Measurements from ENCODE around the gene SYNM. TPM values are rescaled to one million over a fixed set of nuclear protein-coding genes. Genes with fewer than 3 reads are reported as not detected.
"Not testable (repeated sequence)": the region's sequence is repeated elsewhere in the genome, so short reads cannot be mapped to it uniquely, and the experiment has no call there.

Gene SYNM
- total RNA-seq, 1 donor from 2014 or later, result 3.8 TPM

DNA sequence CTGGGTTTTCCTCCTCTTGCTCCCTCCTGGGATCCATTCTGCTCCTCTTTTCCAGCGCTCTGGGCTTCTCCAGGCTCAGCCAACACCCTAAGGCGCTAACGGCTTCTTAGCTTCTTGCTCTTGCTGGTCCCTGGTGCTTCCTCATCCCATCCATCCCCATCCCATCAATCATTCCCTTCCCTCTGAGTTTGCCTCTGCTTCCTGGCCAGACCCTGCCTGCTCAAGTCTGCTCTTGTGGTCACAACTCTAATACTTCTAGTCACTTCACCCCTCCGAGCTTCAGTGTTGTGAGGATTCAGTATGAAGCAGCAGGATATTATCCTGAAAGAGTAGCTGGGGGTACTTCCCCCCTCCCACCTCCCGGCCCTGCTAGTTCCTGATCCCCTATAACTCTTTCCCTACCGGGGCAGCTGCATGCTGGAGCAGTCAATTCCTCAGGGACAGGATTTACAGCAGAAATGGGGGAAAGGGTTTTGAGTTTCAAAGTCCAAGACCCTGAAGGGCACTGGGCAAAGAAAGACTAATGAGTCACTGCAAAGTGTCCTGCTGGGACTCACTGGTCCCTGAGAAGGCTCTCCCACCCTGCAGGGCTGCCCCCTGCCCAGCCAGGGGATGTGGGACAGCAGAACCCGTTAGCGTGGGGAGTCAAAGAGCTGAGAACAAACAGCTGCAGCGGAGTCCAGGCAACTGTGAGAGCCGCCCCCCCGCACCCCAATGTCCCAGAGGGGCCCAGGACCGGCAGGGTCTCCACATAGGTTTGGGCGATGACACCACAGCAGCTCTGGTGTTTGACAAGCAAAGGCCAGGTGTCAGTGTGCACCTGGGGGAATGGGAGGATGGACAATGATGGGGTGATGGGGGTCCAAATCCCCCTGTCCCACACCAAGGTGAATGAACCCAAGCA lies 2.3 kb upstream of the SYNM start:
- peak; percentile 39 for DNase-seq (ENCODE audit: low spot score)
- ATAC-seq, result no peak

DNA sequence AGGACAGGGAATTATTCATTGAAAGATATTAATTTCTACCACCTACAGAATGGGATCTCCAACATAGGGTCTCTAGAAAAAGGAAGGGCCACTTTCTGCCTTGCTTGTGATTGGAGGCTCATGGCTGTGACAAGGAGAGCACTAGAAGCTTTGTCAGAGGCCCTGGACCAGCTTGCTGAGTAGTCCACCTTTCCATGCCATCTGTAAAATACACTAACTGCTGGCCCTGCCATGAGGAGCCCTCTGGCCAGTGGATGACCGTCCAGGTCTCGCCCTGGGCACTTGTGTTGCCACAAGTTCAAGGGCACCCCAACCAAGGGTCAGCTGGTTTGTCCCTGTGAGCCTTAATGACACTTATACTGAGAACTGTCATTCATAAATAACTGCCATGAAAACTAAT lies 1.6 kb upstream of the SYNM start:
- ATAC-seq, result no peak

GRCh38 chr15:99105514-99106341 lies 848 bp downstream of the SYNM start:
- DNase-seq (ENCODE audit: low spot score) (peak; percentile 58), ATAC-seq (peak; percentile 42)

More for the DNA sequence above, 1.6 kb upstream of the SYNM start:
- peak; percentile 31 for DNase-seq (ENCODE audit: low spot score)

- ATAC-seq (peak; percentile 23), DNase-seq (ENCODE audit: low spot score) (peak; percentile 53)
Observed at GRCh38 chr15:99106417-99107220, 1.7 kb downstream of the SYNM start.

- ATAC-seq (no peak), DNase-seq (ENCODE audit: low spot score) (no peak)
Observed at GRCh38 chr15:99108993-99109392, 4.1 kb downstream of the SYNM start.

DNA sequence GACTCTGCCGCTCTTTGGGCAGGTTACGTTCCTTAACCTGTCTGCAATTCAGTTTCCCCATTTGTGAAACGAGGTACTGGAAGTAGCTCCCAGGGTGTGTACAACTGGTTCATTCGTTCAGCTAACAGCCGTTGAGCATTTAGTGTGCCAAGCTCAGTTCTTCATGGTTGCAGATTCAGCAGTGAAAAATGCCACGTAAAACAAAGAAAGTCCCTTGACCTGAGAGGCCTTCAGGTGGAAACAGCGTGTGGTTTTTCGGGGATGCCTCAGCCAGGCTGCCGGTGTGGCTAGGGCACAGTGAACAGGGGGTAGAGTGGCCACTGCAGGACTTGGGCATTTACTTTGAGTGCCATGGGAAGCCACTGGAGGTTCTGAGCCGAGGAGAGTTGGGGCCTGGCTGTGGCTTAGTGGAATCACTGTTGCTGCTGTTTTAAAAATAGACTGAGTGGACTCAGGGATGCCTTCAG lies 4.7 kb downstream of the SYNM start:
- DNase-seq (ENCODE audit: low spot score) (no peak), ATAC-seq (no peak)

- ATAC-seq, result no peak
- DNase-seq (ENCODE audit: low spot score), result no peak
Observed at GRCh38 chr15:99110093-99110492, 5.2 kb downstream of the SYNM start.

DNA sequence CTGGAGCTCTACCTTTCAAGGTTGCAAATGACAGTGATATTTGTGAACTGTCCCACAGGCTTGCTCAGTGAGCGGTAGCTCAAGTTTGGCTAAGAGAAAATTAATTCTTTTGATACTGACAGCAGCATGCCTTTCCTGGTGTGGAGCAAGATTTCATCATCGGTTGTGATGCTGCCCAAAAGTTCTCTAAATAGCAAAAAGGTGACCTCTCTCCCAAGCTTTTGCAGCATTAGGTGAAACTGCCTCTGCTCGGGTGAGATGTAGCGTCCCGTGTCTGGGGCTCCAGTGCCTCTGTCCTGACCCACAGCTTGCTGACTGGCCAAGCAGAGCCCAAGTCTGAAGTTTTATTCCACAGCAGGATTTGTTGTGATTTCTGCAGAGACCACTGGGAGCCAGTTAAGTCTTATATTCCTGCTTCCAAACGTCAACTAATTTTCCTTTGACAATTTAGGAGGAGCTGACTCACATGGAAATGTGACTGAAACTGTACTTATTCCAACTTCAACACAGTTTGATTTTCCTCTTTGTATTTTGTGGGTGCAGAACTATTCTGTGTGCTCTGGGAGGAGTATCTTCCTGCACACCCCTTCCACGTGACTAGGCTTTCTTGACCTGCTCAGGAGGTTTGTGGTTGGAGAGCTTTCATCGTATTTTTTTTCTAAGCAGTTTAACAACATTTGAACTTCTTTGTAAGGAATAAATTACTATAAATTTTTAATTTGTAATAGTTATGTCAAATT lies 5.9 kb downstream of the SYNM start:
- no peak for DNase-seq (ENCODE audit: low spot score)
- ATAC-seq, result peak; percentile 57

GRCh38 chr15:99111641-99112040 lies 6.8 kb downstream of the SYNM start:
- ATAC-seq; DNase-seq (ENCODE audit: low spot score): not testable (repeated sequence)

DNA sequence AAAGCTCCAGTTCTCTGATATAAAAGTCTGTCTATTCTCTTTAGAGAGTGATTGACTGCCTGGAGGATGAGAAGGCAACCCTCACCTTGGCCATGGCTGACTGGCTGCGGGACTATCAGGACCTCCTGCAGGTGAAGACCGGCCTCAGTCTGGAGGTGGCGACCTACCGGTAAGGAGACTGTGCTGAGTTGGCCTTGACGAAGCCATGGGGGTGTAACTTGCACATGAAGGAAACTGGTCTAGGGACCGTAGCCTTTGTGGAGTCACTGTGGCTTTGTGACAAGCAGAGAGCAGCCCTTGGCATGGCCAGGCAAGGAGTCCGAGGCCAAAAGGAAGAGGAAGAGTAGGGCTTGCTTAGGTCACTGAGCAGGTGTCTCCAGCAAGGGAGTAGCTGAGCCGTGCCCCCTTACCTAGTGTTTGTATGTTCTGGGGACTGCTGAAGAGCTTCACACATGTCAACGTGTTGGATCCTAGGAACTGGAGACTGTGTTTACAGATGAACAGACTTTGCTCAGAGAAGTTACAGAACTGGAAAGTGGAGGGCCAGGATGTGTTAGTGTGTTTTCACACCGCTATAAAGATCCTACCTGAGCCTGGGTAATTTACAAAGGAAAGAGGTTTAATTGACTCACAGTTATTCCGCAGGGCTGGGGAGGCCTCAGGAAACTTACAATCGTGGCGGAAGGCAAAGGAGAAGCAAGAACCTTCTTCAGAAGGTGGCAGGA lies 8.8 kb downstream of the SYNM start:
- peak; percentile 80 for ATAC-seq
- DNase-seq (ENCODE audit: low spot score), result no peak

GRCh38 chr15:99114511-99115299 lies 9.8 kb downstream of the SYNM start:
- no peak for ATAC-seq
- no peak for DNase-seq (ENCODE audit: low spot score)

DNA sequence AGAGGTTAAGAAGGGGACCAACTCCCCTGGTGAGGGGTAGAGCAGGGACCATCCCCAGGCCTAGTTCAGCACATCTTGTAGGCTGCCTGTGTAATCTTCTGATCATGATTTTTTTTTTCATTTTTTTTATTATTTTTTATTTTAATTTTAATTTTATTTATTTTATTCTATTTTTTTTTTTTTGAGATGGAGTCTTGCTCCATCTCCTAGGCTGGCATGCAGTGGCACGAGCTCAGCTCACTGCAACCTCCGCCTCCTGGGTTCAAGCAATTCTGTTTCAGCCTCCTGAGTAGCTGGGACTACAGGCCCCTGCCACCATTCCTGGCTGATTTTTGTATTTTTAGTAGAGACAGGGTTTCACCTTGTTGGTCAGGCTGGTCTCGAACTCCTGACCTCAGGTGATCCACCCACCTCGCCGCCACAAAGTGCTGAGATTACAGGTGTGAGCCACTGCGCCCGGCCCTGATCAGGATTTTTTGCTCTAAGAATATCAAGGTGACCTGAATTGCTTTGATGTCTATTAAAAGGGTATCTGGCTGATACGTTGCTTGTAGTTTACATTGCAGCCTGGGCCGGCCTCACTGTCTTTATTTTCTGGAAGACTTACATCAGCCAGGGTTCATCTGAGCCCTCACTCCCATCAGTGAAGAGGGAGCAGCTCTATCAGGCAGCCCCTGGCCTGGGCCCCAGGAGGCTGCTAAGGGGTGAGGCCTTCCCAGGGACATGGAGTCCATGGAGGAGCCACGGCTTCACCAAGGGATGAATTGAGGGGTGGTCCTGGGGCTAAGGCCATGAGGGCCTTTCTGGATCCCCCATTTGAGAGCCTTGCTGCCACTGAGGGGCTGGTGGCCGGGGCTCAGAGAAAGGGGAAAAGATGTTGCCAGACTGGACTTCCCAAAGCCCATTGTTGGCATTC lies 10.7 kb downstream of the SYNM start:
- no peak for ATAC-seq
- no peak for DNase-seq (ENCODE audit: low spot score)

DNA sequence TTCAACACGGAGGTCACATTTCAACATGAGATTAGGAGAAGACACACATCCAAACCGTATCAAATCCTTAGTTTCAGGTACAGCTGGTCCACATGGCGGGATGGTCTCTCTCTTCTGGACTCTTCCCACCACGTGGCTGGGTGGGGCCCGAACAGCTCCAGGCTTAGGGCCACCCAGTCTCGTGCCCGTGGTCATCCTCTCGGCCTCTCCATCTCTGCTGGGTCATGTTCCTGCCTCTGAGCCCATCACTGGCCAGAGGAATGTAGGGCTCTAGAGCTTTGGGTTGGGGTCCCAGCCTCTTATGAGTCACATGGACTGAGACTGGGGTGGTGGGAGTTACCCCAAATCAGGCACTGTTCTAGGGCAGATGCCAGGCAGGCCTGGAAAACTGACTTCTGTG lies 12.2 kb downstream of the SYNM start:
- no peak for ATAC-seq

GRCh38 chr15:99117563-99118257 lies 12.8 kb downstream of the SYNM start:
- ATAC-seq, result no peak
- DNase-seq (ENCODE audit: low spot score), result no peak

More for the DNA sequence above, 12.2 kb downstream of the SYNM start:
- no peak for DNase-seq (ENCODE audit: low spot score)

DNA sequence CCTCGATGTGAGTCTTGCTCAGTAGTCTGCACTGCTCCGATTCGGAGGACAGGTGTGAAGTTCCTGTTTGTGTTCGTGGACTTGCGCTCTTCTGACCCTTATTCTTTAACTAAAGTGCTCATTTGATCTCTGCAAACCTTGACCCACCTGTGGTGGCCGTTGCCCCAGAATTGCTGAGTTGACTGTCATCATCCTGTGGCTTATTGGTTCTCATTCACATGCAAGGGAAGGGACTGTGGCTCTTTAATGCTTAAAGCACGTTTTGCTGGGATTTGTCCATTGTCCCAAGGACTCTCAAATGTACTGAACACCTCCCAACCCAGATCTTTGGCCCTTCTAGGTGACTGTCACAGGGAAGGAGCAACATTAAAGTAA lies 13.4 kb downstream of the SYNM start:
- ATAC-seq, result no peak
- no peak for DNase-seq (ENCODE audit: low spot score)

DNA sequence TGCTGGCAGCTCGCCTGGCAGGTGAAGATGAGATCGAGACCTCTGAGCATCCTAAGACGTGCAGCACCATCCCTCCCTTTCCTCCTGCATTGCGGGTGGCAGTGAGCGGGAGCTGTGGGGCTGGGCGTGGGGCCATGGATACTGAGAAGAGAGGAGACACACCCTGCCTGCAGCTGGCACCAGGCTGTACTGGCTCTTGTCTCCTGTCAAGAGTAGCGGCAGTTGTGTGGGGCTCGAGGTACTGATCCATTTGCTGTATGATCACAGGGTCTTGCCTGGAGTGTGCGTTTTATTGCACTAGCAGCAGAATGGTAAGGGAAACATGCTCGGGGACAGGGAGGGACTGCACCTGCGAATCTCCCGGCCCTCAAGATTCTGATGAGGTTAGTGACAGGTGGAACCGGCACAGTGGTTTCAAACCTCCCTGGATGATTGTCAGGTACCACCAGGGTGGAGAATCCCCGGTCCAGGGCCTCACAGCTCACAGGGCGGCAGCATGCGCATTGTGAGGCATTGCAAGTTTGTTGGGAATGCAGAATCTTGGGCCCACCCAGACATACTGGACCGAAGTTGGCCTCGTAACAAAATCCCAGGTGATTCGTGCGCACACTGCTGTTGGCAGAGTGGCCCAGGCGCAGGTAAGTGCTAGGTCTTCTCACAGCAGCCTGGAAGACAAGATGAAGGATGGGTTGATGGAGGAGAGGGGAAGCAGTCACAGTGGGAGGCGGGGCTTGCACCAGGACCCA lies 14.1 kb downstream of the SYNM start:
- DNase-seq (ENCODE audit: low spot score), result no peak
- ATAC-seq, result no peak

All from left lobe of liver (tissue), 2 donors.